Fibroblast of the aortic adventitia (primary cell): ENCODE data around the gene BATF3. TPM values are rescaled to one million over a fixed set of nuclear protein-coding genes. Genes with fewer than 3 reads are reported as not detected.
"Not testable (repeated sequence)": the region's sequence is repeated elsewhere in the genome, so short reads cannot be mapped to it uniquely, and the experiment has no call there.

Experiments used
- DNase-seq: peaks from one replicate; pipeline ENCODE4 v3.0.0-alpha.2; 2010; ENCODE audit warnings: low read depth
- H3K4me3 ChIP-seq: 2 replicates; pipeline ENCODE4 v1.5.1; 2011; ENCODE audit warnings: low read depth, mild to moderate bottlenecking, control low read depth, low read length, moderate library complexity
- total RNA-seq: library from RNA; depleted of rRNA; stranded (reverse); fragments of >200 nt; gene quantifications from 2 replicates; pipeline ENCODE4 v1.2.3, GENCODE V29; 2012; ENCODE audit warnings: low replicate concordance
- TF ChIP-seq, protein P1 (sequence below): IDR thresholded peaks from 2 replicates; pipeline ENCODE4 v1.5.1; 2011; ENCODE audit warnings: mild to moderate bottlenecking, low read length, control low read depth, inconsistent platforms; ENCODE audit not compliant: insufficient read depth

BATF3 gene
- total RNA-seq, 1 donor: 4.8 TPM

DNA sequence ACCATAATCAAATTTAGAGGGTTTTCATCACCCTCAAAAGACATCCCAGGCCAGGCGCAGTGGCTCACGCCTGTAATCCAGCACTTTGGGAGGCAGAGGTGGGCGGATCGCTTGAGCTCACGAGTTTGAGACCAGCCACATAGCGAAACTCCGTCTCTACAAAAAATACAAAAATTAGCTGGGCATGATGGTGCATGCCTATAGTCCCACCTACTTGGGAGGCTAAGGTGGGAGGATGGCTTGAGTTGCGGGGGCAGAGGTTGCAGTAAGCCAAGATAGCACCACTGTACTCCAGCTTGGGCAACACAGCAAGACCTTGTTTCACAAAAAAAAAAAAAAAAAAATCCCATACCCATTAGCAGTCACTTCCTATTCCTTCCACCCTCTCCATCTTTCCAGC, 33.5 kb upstream of the BATF3 start:
- TF ChIP-seq, protein P1, sequence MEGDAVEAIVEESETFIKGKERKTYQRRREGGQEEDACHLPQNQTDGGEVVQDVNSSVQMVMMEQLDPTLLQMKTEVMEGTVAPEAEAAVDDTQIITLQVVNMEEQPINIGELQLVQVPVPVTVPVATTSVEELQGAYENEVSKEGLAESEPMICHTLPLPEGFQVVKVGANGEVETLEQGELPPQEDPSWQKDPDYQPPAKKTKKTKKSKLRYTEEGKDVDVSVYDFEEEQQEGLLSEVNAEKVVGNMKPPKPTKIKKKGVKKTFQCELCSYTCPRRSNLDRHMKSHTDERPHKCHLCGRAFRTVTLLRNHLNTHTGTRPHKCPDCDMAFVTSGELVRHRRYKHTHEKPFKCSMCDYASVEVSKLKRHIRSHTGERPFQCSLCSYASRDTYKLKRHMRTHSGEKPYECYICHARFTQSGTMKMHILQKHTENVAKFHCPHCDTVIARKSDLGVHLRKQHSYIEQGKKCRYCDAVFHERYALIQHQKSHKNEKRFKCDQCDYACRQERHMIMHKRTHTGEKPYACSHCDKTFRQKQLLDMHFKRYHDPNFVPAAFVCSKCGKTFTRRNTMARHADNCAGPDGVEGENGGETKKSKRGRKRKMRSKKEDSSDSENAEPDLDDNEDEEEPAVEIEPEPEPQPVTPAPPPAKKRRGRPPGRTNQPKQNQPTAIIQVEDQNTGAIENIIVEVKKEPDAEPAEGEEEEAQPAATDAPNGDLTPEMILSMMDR: no peak
- DNase-seq: no peak
- no peak overlapping the region for H3K4me3 ChIP-seq

DNA sequence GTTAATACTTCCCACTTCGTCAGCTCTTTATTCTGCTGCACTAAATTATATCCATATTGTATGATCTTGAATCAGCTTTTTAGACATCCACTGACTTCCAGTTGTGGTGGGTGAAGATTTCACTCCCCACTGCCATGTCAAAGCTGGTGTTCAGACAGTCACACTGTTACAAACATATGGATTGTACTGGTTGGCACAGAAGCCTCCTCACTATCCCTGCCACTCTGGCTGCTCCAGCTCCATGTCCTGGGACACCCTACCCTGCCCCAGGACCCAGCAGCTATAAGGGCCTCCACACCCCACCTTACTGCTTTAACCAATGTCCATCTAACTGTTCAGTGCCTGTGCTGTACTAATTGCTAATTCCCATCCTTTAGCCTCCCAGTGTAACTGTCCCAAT, 32.0 kb upstream of the BATF3 start:
- TF ChIP-seq, protein P1: no peak
- no peak overlapping the region for H3K4me3 ChIP-seq
- no peak for DNase-seq

DNA sequence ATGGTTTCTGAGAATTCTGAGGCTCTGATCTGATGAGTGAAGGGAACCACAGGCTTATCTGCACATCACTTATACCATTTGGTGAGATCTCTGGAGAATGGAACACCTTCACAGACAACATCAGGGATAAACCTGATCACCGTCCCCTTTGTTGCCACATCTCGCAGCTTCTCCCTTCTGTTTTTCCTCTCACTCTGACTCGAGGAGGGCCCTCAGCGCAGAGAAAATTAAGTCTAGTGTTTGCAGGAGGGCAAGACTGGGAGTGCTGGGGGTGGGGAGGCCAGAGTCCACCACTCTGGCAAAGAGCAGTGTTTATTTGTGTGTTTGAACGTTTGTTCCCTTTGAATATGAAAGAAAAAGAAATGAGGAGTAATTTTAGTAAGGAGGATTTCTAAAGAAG, 29.0 kb upstream of the BATF3 start:
- TF ChIP-seq, protein P1: no peak
- H3K4me3 ChIP-seq: no peak overlapping the region
- DNase-seq: no peak

DNA sequence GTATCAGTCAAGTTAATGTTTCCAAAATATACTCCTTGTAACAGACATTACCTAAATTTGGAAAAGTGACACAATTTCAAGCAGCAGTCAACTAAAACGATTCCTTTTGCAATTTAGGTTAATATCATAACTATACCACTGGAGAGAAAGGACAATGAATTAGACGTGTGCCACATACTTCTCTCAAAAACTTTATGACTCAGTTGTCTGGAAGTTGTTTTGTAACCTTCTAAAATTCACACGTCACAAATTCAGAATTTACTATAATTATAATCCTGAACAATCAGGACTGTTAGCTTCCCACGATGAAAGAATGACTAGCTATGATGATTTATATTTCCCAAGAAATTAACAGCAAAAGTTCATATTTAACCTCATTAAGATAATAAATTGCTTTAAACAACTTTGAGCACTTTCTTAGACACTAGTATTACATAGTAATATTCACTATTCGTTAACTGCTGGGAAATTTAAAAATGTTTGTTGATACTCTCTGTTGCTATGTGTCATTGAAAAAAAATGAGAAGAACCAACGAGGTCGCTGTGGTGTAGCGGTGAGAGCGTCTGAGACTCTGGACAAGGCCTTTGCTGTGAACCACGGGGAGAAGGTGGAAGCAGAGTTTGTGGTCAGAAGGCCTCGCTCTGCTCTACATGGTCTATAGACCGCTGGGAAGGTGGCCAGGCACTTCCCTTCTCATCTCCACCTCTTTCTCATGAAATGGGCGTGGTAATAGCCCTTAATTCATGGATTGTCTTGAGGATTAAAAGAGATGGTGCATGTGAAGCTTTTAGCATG, 27.9 kb upstream of the BATF3 start:
- TF ChIP-seq, protein P1: no peak
- no peak for DNase-seq
- no peak overlapping the region for H3K4me3 ChIP-seq

DNA sequence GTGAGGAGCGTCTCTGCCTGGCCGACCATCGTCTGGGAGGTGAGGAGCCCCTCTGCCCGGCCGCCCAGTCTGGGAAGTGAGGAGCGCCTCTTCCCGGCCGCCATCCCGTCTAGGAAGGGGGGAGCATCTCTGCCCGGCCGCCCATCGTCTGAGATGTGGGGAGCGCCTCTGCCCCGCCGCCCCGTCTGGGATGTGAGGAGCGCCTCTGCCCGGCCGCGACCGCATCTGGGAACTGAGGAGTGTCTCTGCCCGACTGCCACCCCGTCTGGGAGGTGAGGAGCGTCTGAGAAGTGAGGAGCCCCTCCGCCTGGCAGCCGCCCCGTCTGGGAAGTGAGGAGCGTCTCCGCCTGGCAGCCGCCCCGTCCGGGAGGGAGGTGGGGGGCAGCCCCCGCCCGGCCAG, 25.0 kb upstream of the BATF3 start:
- H3K4me3 ChIP-seq, DNase-seq: not testable (repeated sequence)

DNA sequence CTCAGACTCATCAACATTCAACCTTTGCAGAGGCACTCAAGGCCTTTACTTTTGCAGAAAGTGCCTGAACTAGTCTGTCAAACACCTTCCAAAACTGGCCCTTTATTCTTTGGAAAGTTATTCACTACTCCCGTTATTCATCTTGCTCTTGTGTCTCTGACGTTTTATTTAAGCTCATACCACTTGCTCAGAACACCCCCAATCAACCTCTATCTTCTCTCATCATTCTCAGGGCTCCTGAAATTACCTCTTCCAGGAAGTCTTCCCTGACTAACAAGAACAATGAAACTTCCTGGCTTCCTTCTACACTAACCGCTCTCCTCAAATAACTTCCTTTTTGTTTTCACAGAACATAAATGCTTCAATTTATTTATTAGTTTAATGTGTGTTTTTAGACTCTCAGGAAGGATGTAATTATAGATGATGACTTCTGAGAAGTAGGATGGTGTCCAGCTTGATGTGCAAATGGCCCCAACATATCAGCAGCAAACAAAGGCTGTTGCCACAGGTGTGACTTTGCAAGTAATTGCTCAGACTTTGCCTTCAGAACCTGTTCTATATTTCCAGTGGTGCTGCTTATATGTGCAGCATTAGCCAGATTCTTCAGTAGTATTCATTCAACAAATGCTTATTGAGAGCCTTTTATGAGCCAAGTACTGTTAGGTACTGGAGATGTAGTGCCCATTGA, 22.8 kb upstream of the BATF3 start:
- no peak overlapping the region for H3K4me3 ChIP-seq
- DNase-seq: no peak
- TF ChIP-seq, protein P1: no peak

DNA sequence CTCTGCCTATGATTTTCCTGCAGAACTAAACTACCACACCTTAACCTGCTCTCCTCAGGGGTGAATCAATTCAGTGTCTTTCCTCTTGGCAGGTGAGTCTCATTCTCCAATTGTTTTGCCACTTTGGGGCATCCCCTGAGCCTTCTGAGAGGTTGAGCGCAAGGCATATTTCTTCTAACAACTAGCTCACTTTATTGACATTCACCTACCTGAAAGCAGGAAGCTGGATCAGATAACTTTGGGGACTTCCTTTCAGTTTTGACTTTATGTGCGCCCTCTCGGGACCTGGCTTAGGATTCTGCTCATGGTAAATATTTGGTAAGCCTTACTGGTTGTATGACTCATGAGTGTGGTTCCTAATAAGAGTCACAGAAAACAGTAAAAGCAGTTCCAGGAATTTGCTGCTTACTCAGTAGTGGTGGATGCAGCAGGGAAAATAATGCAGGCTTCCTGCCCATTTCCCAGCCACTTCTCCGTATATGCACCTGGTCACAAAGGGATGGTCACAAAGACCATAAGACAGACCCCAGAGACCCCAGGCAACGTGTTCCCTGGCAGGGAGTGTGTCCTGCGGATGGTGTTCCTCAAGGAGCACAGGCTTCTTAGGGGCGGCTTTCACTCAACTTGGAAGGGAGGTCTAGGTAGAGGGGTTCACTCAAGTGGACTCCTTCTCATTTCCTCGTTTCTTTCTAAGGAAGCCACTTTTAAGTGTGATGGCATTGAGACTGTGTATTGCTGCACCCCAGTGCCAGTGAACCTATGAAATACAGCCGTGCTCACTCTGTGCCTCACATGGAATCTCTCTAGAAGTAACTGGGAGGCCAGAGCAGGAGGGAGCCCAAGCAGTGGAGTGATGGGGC, 22.0 kb upstream of the BATF3 start:
- TF ChIP-seq, protein P1: no peak
- DNase-seq: peak; percentile 69
- no peak overlapping the region for H3K4me3 ChIP-seq
